Lung (tissue), 12 donors: ENCODE data around the gene IPO7. TPM values are rescaled to one million over a fixed set of nuclear protein-coding genes. Genes with fewer than 3 reads are reported as not detected.
"Not testable (repeated sequence)": the region's sequence is repeated elsewhere in the genome, so short reads cannot be mapped to it uniquely, and the experiment has no call there.

Experiments
- ATAC-seq: fragments of 200-7000 bp; cut with Tn5 transposase; one replicate; pipeline ENCODE4 v1.9.1; 2020; ENCODE audit warnings: moderate number of reproducible peaks; ENCODE audit not compliant: insufficient read depth, low FRiP score
- DNase-seq, 3 donors: peaks; one replicate each; pipeline ENCODE4 v3.0.0-alpha.2; 2013 to 2017
- H3K27ac ChIP-seq, 2 donors: one replicate each; pipeline ENCODE4 v1.5.1; 2013; ENCODE audit warnings: mild to moderate bottlenecking in 2 of 2, moderate library complexity in 2 of 2, control low read depth in 1 of 2, inconsistent platforms in 1 of 2, low read depth in 1 of 2, low read length in 1 of 2
- H3K27me3 ChIP-seq, 3 donors: one replicate each; pipeline ENCODE4 v1.5.1; 2013; ENCODE audit warnings: low read length in 2 of 3; ENCODE audit not compliant: control insufficient read depth in 3 of 3, insufficient read depth in 3 of 3
- H3K36me3 ChIP-seq, 4 donors: one replicate each; pipeline ENCODE4 v1.5.1; 2013; ENCODE audit warnings: low read length in 4 of 4, mild to moderate bottlenecking in 1 of 4, moderate library complexity in 1 of 4; ENCODE audit not compliant: control insufficient read depth in 4 of 4, insufficient read depth in 4 of 4
- H3K4me1 ChIP-seq, 5 donors: one replicate each; pipeline ENCODE4 v1.5.1; 2013; ENCODE audit warnings: low read length in 5 of 5, mild to moderate bottlenecking in 2 of 5, moderate library complexity in 1 of 5; ENCODE audit not compliant: control insufficient read depth in 5 of 5, insufficient read depth in 5 of 5
- H3K4me3 ChIP-seq: one replicate; pipeline ENCODE4 v1.5.1; 2013; ENCODE audit warnings: mild to moderate bottlenecking, control low read depth, moderate library complexity
- H3K9ac ChIP-seq, 2 donors: one replicate each; pipeline ENCODE4 v1.5.1; 2013; ENCODE audit warnings: low read length in 2 of 2, control low read depth in 1 of 2; ENCODE audit not compliant: insufficient read depth in 1 of 2
- H3K9me3 ChIP-seq, 4 donors: one replicate each; pipeline ENCODE4 v1.5.1; 2013; ENCODE audit warnings: low read length in 3 of 4, mild to moderate bottlenecking in 1 of 4, moderate library complexity in 1 of 4; ENCODE audit not compliant: control insufficient read depth in 4 of 4, insufficient read depth in 3 of 4
- WGBS, 2 donors: extraction: QIAGEN DNeasy Blood & Tissue Kit; methylation state at CpG; one replicate each; pipeline ENCODE4 v1.1.7; 2013; 5-methylcytosine and 5-hydroxymethylcytosine counted together
- polyA plus RNA-seq, 2 donors: library from polyadenylated mRNA; stranded (reverse); fragments of 200-250 nt; gene quantifications; one replicate each; pipeline ENCODE4 v1.2.1, GENCODE V29; 2013
- total RNA-seq, 2 donors: library from RNA; depleted of rRNA in 1 of 2; stranded (reverse); fragments of >200 nt in 1 of 2; gene quantifications; one replicate each; pipeline ENCODE4 v1.2.1, GENCODE V29; 2014 to 2021
- TF ChIP-seq, protein P1 (sequence below): IDR thresholded peaks from 2 replicates; pipeline ENCODE4 v1.5.1; 2012; ENCODE audit warnings: mild to moderate bottlenecking; ENCODE audit errors: control extremely low read depth, extremely low read depth
- donor health status: control.
- donor health status: control.
- donor health status: Bipolar disorder and iron deficiency.
- donor health status: healthy.
- donor health status: DM: yes; HTN: yes; CAD: no.

Gene IPO7
- total and polyA plus RNA-seq, 4 donors, result 36.5 to 104 (median 66.4) TPM

DNA sequence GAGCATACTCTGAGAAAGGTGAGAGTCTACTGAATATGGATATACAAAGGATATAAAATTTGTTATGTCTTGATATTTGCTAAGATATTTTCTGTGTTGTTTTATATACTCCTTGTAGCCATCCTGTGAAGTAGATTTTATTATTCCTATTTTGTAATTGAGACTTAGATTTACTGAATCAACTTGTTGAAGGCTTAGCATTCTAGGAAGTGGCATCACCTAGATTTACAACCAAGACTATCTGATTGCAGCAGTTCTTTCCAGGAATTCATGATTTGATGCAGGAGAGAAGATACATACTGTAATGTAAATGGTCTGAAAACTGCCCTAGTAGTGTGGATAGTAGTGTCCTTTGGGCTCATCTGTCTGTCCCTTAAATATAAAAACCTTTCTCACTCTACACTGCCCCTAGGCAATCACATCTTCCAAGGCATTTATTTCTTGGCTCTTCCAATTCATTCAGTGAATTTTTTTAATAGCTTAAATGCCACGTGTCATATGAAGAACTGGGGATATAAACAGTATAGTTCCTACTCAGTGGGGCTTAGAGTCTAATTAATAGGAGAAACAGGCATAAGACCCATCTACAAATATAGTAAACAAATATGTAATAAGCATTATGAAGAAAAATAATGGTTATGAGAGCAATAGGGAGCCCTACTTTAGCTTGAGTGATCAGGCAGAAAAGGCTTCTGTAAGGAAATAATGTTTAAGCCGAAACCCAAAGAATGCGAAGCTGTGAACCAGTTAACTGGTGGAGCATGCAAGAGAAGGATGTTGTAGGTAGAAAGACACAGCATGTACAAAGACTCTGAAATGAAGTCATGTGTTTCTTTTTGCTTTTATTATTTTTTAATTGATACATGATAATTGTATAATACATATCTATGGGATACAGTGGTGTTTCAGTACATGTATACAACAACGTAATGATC, 13.6 kb downstream of the IPO7 start:
- Histone ChIP-seq H3K9ac (no peak overlapping the region), H3K9me3 (no peaks in the 10 kb centered on the region), H3K4me1 (peaks cover 0 to 10% (median 0%) of the 10 kb centered on the region in 5 donors), H3K27ac (no peak overlapping the region), H3K27me3 (no peaks in the 10 kb centered on the region), H3K36me3 (peaks cover 0 to 6% (median 2%) of the 10 kb centered on the region in 4 donors), H3K4me3 (no peak overlapping the region)
- DNase-seq, result no peak
- TF ChIP-seq, protein P1, sequence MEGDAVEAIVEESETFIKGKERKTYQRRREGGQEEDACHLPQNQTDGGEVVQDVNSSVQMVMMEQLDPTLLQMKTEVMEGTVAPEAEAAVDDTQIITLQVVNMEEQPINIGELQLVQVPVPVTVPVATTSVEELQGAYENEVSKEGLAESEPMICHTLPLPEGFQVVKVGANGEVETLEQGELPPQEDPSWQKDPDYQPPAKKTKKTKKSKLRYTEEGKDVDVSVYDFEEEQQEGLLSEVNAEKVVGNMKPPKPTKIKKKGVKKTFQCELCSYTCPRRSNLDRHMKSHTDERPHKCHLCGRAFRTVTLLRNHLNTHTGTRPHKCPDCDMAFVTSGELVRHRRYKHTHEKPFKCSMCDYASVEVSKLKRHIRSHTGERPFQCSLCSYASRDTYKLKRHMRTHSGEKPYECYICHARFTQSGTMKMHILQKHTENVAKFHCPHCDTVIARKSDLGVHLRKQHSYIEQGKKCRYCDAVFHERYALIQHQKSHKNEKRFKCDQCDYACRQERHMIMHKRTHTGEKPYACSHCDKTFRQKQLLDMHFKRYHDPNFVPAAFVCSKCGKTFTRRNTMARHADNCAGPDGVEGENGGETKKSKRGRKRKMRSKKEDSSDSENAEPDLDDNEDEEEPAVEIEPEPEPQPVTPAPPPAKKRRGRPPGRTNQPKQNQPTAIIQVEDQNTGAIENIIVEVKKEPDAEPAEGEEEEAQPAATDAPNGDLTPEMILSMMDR, result no peak
- ATAC-seq, result no peak
- 82 to 85% methylated on average over 4 of the region's 4 CpGs for WGBS, 2 donors

DNA sequence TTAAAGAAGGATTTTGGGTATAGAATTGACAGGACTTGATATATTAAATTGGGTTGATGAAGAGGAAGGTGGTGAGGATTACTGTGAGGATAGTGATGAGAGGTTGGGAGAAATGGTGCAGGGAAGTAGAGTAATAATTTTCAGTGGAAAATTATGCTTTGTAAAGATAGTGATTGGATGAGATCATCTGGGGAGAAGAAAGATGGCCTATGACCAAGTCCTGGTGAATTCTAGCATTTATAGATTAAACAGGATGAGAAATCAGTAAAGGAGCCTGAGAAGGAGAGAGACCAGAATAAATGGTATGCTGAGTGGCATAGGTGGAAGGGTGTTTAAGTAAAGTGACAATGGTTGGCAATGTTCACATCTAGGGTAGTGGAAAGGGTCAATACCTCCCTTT, 15.0 kb downstream of the IPO7 start:
- Histone ChIP-seq H3K36me3 (peaks cover under 1 to 6% (median 3%) of the 10 kb centered on the region in 4 donors), H3K27me3 (no peaks in the 10 kb centered on the region), H3K27ac (no peak overlapping the region), H3K9ac (no peak overlapping the region), H3K4me1 (peaks cover 0 to 10% (median 0%) of the 10 kb centered on the region in 5 donors), H3K9me3 (no peaks in the 10 kb centered on the region), H3K4me3 (no peak overlapping the region)
- no peak for ATAC-seq
- TF ChIP-seq, protein P1, result no peak
- DNase-seq, result no peak

DNA sequence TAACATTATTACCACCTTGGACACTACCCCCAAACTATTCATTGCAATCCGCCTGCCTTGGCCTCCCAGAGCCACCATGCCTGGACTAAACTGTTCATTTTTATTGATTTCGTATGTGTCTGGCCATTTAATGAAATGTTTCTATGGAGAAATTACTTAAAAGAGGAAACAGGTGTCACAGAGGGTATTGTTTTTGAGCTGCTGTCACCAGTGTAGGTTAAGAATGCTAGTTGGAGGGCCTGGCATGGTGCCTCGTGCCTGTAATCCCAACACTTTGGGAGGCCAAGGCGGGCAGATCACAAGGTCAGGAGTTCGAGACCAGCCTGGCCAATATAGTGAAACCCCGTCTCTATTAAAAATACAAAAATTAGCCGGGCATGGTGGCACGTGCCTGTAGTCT, 17.4 kb downstream of the IPO7 start:
- not testable (repeated sequence) for H3K27me3 ChIP-seq, H3K27ac ChIP-seq, ATAC-seq, H3K9me3 ChIP-seq, DNase-seq, H3K9ac ChIP-seq, H3K4me3 ChIP-seq, H3K36me3 ChIP-seq
- H3K4me1 ChIP-seq, result peaks cover 0 to 10% (median 0%) of the 10 kb centered on the region in 5 donors
- WGBS, 2 donors, result 78 to 87% methylated on average over 6 to 8 of the region's 8 CpGs

DNA sequence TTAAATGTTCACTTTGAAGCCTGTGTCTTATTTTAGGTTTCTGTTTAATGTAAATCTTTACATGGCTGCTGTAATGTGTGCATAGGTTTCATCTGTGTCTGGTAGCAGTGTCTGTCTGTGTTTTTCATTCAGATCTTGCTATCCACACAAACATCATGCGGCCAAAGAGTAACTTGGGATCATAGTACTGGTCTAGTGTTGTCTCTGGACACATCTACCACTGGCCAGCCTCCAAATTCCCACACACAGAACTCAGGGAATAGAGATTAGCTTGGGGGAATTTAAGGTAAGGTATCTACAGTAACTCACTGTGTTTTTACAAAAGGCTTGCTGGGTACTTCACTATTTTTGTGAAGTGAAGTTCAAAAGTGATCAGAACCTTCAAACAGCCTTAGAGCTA, 44.3 kb downstream of the IPO7 start:
- Histone ChIP-seq H3K27me3 (no peaks in the 10 kb centered on the region), H3K36me3 (peaks cover 22 to 37% (median 30%) of the 10 kb centered on the region in 4 donors), H3K27ac (no peak overlapping the region), H3K9me3 (no peaks in the 10 kb centered on the region), H3K9ac (no peak overlapping the region), H3K4me1 (no peaks in the 10 kb centered on the region), H3K4me3 (no peak overlapping the region)
- DNase-seq, result no peak
- no peak for ATAC-seq
- TF ChIP-seq, protein P1, result no peak
- WGBS, 2 donors, result 82 to 85% methylated on average over 1 of the region's 1 CpG
